ENCODE results near the gene BTBD19.

Gene BTBD19

DNA sequence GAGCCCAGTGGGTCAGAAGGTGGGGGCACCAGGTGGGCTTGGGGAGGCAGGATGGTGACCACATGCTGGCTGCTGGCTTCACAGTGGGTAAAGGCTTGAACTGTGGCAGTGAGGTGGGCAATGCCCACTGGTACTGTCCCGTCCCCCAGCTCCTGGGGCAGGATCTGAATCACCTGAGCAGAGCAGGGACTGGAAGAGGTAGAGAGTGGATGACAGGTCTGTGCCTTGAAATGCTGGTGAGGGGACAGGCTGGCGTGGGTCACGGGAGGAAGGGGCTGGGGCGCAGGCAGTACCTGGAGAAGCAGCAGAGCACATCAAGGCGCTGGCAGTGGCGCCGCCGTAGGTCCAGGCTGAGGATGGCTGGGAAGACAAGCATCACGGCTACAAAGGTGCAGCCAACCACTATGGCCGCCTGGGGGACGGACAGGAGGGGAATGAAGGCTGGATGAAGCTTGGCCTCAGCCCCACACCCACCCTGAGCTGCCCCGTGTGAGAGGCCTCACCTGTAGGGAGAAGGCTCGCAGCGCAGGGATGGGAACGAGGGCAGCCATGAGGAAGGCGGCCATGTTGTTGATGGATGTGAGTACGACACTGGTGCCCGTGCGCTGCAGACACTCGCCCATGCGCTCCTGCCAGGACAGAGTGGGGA, 19.8 kb downstream of the BTBD19 start:
- ChIA-PET CTCF (interaction anchor here (1.5 kb wide), 1 partner anchor 475 kb away, joined by 3 read pairs; no protein-coding TSS in a partner anchor), POLR2A (interaction anchor here (1.5 to 4.4 kb wide), 2 partner anchors 8 to 14 kb away, joined by 4 to 21 read pairs; no protein-coding TSS in a partner anchor)
- no peak overlapping the region for H3K4me3 ChIP-seq (ENCODE audit: control insufficient read depth in 1 of 7, extremely low read depth in 1 of 7, insufficient read depth in 4 of 7, low read depth in 2 of 7, low read length in 6 of 7)
- H3K27ac ChIP-seq (ENCODE audit: insufficient read depth in 1 of 2, low read depth in 1 of 2, low read length in 2 of 2, poor library complexity in 1 of 2, severe bottlenecking in 2 of 2), result no peak overlapping the region
- H3K9me3 ChIP-seq (ENCODE audit: control extremely low read depth in 1 of 5, control insufficient read depth in 4 of 5, insufficient read depth in 2 of 5, low read depth in 1 of 5, low read length in 4 of 5), result peaks cover 0 to 7% (median 0%) of the 10 kb centered on the region in 5 experiments
- H3K27me3 ChIP-seq (replicated peaks in 2 of 5; ENCODE audit: control insufficient read depth in 4 of 5, insufficient read depth in 5 of 5, low read length in 4 of 5), result no peaks in the 10 kb centered on the region
- no peaks in the 10 kb centered on the region for H3K36me3 ChIP-seq (ENCODE audit: control insufficient read depth in 4 of 4, insufficient read depth in 4 of 4, low read length in 3 of 4)
- 100% methylated on average over 19 of the region's 21 CpGs for WGBS (ENCODE audit: insufficient coverage)
- peaks cover 0 to 71% (median 61%) of the 10 kb centered on the region in 4 experiments for H3K4me1 ChIP-seq (ENCODE audit: control extremely low read depth in 1 of 4, control insufficient read depth in 4 of 4, insufficient read depth in 4 of 4, low read length in 3 of 4)
- no peak for DNase-seq

DNA sequence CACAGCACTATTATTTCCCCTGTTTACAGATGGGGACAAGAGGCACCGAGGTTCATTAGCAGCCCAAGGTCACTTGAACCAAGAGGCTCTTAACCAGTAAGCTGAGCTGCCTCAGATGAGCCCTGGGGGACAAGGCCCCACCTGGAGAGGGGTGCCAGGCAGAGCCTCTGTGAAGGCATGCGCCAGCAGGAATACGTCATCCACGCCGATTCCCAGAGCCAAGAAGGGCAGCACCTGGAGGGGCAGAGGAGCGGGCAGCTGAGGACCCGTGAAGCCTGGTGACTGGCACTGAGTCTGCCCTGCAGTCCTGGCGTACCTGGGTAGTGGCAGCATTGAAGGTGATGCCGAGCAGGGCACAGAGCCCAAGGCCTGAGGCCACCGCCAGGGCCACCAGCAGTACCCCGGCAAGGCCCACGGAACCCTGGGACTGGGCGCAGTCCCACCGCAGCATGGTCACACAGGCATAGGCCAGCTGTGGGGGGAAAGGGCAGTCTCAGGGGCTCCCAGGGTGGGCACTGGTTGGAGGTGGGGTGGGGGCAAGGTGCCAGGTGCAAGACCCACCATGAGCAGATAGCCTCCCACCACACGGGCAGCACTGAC, 20.6 kb downstream of the BTBD19 start:
- DNase-seq, result no peak
- POLR2A ChIA-PET, result interaction anchor here (4.4 kb wide), 1 partner anchor 9 kb away, joined by 21 read pairs; no protein-coding TSS in a partner anchor
- WGBS (ENCODE audit: insufficient coverage), result 97% methylated on average over 14 of the region's 15 CpGs
- no peak overlapping the region for H3K4me3 ChIP-seq (ENCODE audit: control insufficient read depth in 1 of 7, extremely low read depth in 1 of 7, insufficient read depth in 4 of 7, low read depth in 2 of 7, low read length in 6 of 7)
- no peak overlapping the region for H3K27ac ChIP-seq (ENCODE audit: insufficient read depth in 1 of 2, low read depth in 1 of 2, low read length in 2 of 2, poor library complexity in 1 of 2, severe bottlenecking in 2 of 2)
- H3K9me3 ChIP-seq (ENCODE audit: control extremely low read depth in 1 of 5, control insufficient read depth in 4 of 5, insufficient read depth in 2 of 5, low read depth in 1 of 5, low read length in 4 of 5), result peaks cover 0 to 7% (median 0%) of the 10 kb centered on the region in 5 experiments
- peaks cover 0 to 79% (median 70%) of the 10 kb centered on the region in 4 experiments for H3K4me1 ChIP-seq (ENCODE audit: control extremely low read depth in 1 of 4, control insufficient read depth in 4 of 4, insufficient read depth in 4 of 4, low read length in 3 of 4)
- CTCF ChIA-PET, result interaction anchor here (1.3 to 1.6 kb wide), 4 partner anchors 20 to 474 kb away, joined by 3 to 8 read pairs (median 6); partner anchors contain the start of genes BTBD19, HECTD3 and PLK3
- H3K36me3 ChIP-seq (ENCODE audit: control insufficient read depth in 4 of 4, insufficient read depth in 4 of 4, low read length in 3 of 4), result no peaks in the 10 kb centered on the region
- no peaks in the 10 kb centered on the region for H3K27me3 ChIP-seq (replicated peaks in 2 of 5; ENCODE audit: control insufficient read depth in 4 of 5, insufficient read depth in 5 of 5, low read length in 4 of 5)

DNA sequence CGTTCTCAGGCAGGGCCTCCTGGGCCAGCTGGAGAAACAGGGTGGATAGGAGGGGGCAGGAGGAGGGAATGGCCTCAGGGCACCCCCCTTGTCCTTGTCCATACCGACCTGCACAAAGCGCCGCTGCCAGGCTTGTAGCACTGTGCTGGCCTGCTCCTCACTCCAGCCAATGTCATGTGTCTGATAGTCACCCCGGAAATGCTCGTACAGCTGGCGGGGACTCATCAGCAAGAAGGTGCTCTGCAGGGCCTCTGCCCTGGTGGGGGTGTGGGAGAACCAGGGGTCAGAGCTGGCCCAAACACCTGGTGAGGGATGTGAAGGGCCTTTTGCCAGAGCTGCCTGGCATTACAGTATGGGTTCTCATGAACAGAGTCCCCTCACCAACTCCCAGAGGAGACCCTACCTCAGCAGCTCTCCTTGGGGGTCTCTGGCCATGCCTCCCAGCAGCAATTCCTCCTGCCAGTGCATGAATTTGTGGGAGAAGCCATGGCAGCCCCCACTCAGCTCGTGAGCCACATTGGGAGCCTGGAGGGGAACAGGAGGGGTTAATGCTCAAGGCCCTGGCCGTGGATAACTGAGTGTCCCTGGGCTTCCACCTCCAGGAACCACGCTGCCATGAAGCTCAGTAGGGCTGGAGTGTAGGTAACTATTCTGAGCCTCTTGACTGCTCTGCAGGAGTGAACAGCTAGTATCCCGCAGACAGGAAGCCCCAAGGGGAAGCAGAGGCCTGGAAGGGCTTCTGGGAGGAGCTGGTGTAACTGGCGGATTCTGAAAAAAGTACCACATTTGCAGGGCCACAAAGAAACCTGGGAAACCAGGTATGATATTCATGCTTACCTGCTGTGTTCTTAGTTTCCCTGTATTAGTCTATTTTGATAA, 21.4 kb downstream of the BTBD19 start:
- Histone ChIP-seq H3K27me3 (replicated peaks in 2 of 5; ENCODE audit: control insufficient read depth in 4 of 5, insufficient read depth in 5 of 5, low read length in 4 of 5) (no peaks in the 10 kb centered on the region), H3K9me3 (ENCODE audit: control extremely low read depth in 1 of 5, control insufficient read depth in 4 of 5, insufficient read depth in 2 of 5, low read depth in 1 of 5, low read length in 4 of 5) (peaks cover 0 to 7% (median 0%) of the 10 kb centered on the region in 5 experiments), H3K27ac (ENCODE audit: insufficient read depth in 1 of 2, low read depth in 1 of 2, low read length in 2 of 2, poor library complexity in 1 of 2, severe bottlenecking in 2 of 2) (peak overlapping the region in 1 of 2 experiments; percentile 10), H3K4me3 (ENCODE audit: control insufficient read depth in 1 of 7, extremely low read depth in 1 of 7, insufficient read depth in 4 of 7, low read depth in 2 of 7, low read length in 6 of 7) (peak overlapping the region in 3 of 7 experiments; percentile 1 to 52 (median 13)), H3K36me3 (ENCODE audit: control insufficient read depth in 4 of 4, insufficient read depth in 4 of 4, low read length in 3 of 4) (no peaks in the 10 kb centered on the region), H3K4me1 (ENCODE audit: control extremely low read depth in 1 of 4, control insufficient read depth in 4 of 4, insufficient read depth in 4 of 4, low read length in 3 of 4) (peaks cover 0 to 87% (median 78%) of the 10 kb centered on the region in 4 experiments)
- 60% methylated on average over 12 of the region's 12 CpGs for WGBS (ENCODE audit: insufficient coverage)
- POLR2A ChIA-PET, result interaction anchor here (0.6 to 4.4 kb wide), 6 partner anchors 10 to 717 kb away, joined by 3 to 21 read pairs (median 4); partner anchors contain the start of gene PLK3
- CTCF ChIA-PET, result interaction anchor here (0.6 to 1.6 kb wide), 8 partner anchors 11 to 181 kb away, joined by 3 to 8 read pairs (median 5); partner anchors contain the start of genes BTBD19, HECTD3, PLK3 and RPS8
- peak in 2 of 3 donors; percentile 21 to 33 for DNase-seq

DNA sequence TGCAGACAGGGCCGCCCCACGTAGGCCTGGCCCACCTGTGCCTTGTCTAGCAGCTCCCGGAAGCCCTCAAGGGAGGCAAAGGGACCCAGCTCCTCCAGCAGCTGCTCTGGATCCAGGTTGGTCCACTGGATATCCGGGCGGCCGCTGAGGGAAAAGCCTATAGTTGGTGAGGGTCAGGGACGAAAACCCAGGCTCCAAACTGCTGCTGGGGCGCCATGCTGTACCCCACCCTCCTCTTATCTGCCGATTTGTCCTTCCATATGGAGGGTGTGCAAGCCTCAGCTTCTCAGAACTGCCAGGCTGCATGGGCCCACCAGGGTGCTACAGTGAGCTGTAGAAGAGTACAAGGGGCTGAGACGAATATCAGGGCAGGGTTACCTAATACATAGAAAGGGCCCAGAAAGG, 22.6 kb downstream of the BTBD19 start:
- 86% methylated on average over 4 of the region's 10 CpGs for WGBS (ENCODE audit: insufficient coverage)
- DNase-seq, result peak in 2 of 3 donors; percentile 47 to 71
- peaks cover 0 to 93% (median 83%) of the 10 kb centered on the region in 4 experiments for H3K4me1 ChIP-seq (ENCODE audit: control extremely low read depth in 1 of 4, control insufficient read depth in 4 of 4, insufficient read depth in 4 of 4, low read length in 3 of 4)
- H3K9me3 ChIP-seq (ENCODE audit: control extremely low read depth in 1 of 5, control insufficient read depth in 4 of 5, insufficient read depth in 2 of 5, low read depth in 1 of 5, low read length in 4 of 5), result peaks cover 0 to 7% (median 0%) of the 10 kb centered on the region in 5 experiments
- H3K27ac ChIP-seq (ENCODE audit: insufficient read depth in 1 of 2, low read depth in 1 of 2, low read length in 2 of 2, poor library complexity in 1 of 2, severe bottlenecking in 2 of 2), result no peak overlapping the region
- no peak overlapping the region for H3K4me3 ChIP-seq (ENCODE audit: control insufficient read depth in 1 of 7, extremely low read depth in 1 of 7, insufficient read depth in 4 of 7, low read depth in 2 of 7, low read length in 6 of 7)
- ChIA-PET CTCF (interaction anchor here (0.6 to 1.6 kb wide), 10 partner anchors 10 to 182 kb away, joined by 3 to 8 read pairs (median 4); partner anchors contain the start of genes HECTD3, PLK3 and RPS8), POLR2A (interaction anchor here (0.6 to 4.4 kb wide), 5 partner anchors 11 to 186 kb away, joined by 3 to 21 read pairs (median 3); partner anchors contain the start of gene PLK3)
- no peaks in the 10 kb centered on the region for H3K36me3 ChIP-seq (ENCODE audit: control insufficient read depth in 4 of 4, insufficient read depth in 4 of 4, low read length in 3 of 4)
- no peaks in the 10 kb centered on the region for H3K27me3 ChIP-seq (replicated peaks in 2 of 5; ENCODE audit: control insufficient read depth in 4 of 5, insufficient read depth in 5 of 5, low read length in 4 of 5)

DNA sequence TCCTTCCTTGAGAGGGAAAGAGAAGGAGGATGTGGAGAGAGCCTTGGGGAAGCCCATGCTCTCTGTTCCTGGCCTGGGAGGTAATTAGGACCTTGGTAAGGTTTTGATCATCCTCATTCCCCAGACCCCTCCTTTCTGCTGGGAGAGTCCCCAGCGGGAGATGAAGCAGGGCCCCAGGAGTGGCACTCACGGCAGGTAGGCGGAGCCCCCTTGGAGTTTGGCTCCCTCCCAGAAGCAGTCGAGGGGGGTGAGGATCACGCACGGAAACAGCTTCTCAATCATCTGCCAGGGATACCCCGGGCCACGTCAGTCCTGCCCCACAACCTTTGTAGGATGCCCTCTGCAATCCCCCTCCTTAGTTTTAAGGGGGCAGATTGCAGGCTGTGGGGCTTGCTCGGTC, 23.2 kb downstream of the BTBD19 start:
- Histone ChIP-seq H3K9me3 (ENCODE audit: control extremely low read depth in 1 of 5, control insufficient read depth in 4 of 5, insufficient read depth in 2 of 5, low read depth in 1 of 5, low read length in 4 of 5) (peaks cover 0 to 7% (median 0%) of the 10 kb centered on the region in 5 experiments), H3K4me1 (ENCODE audit: control extremely low read depth in 1 of 4, control insufficient read depth in 4 of 4, insufficient read depth in 4 of 4, low read length in 3 of 4) (peaks cover 0 to 93% (median 81%) of the 10 kb centered on the region in 4 experiments), H3K36me3 (ENCODE audit: control insufficient read depth in 4 of 4, insufficient read depth in 4 of 4, low read length in 3 of 4) (no peaks in the 10 kb centered on the region), H3K27me3 (replicated peaks in 2 of 5; ENCODE audit: control insufficient read depth in 4 of 5, insufficient read depth in 5 of 5, low read length in 4 of 5) (no peaks in the 10 kb centered on the region), H3K4me3 (ENCODE audit: control insufficient read depth in 1 of 7, extremely low read depth in 1 of 7, insufficient read depth in 4 of 7, low read depth in 2 of 7, low read length in 6 of 7) (no peak overlapping the region), H3K27ac (ENCODE audit: insufficient read depth in 1 of 2, low read depth in 1 of 2, low read length in 2 of 2, poor library complexity in 1 of 2, severe bottlenecking in 2 of 2) (no peak overlapping the region)
- ChIA-PET POLR2A (interaction anchor here (4.4 kb wide), 1 partner anchor 11 kb away, joined by 21 read pairs; no protein-coding TSS in a partner anchor), CTCF (interaction anchor here (1.1 to 2.1 kb wide), 3 partner anchors 11 to 181 kb away, joined by 3 to 7 read pairs (median 4); partner anchors contain the start of gene UROD)
- WGBS (ENCODE audit: insufficient coverage), result 11% methylated on average over 8 of the region's 9 CpGs
- DNase-seq, result peak in 2 of 3 donors; percentile 50 to 58

DNA sequence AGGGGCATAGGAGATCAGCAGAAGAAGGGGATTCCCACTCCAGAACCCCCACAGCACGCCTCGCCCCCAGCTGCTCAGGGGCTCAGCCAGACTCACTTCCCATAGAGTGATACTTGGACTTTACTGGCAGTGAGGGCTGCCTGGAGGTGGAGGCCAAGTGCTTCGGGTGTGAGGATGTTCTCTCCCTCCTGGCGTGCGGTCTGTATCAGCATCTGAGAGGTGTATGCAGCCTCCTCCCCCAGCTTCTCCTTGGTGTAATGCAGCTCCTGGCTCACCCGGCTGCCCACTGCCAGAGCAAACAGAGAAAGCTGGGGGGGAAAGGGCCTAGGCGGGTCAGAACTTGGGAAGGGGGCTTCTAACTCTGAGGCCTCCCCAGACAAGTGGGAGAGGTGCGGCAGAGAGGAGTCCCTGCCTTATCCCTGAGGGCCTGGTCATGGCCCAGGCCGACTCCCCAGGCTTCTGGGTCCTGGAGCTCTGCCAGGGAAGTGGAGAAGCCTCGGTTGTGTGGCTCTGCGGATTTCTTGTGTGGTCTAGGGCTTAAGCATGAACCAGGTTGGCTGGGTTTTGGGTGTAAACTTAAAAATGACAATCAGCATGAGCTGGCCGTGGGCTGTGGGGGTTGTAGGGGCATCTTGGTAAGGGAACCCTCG, 23.9 kb downstream of the BTBD19 start:
- POLR2A ChIA-PET, result interaction anchor here (4.4 kb wide), 1 partner anchor 12 kb away, joined by 21 read pairs; no protein-coding TSS in a partner anchor
- no peak overlapping the region for H3K27ac ChIP-seq (ENCODE audit: insufficient read depth in 1 of 2, low read depth in 1 of 2, low read length in 2 of 2, poor library complexity in 1 of 2, severe bottlenecking in 2 of 2)
- CTCF ChIA-PET, result interaction anchor here (0.7 to 2.1 kb wide), 6 partner anchors 9 to 187 kb away, joined by 3 to 7 read pairs (median 4); partner anchors contain the start of gene UROD
- no peaks in the 10 kb centered on the region for H3K36me3 ChIP-seq (ENCODE audit: control insufficient read depth in 4 of 4, insufficient read depth in 4 of 4, low read length in 3 of 4)
- H3K9me3 ChIP-seq (ENCODE audit: control extremely low read depth in 1 of 5, control insufficient read depth in 4 of 5, insufficient read depth in 2 of 5, low read depth in 1 of 5, low read length in 4 of 5), result peaks cover 0 to 7% (median 0%) of the 10 kb centered on the region in 5 experiments
- 34% methylated on average over 9 of the region's 13 CpGs for WGBS (ENCODE audit: insufficient coverage)
- H3K27me3 ChIP-seq (replicated peaks in 2 of 5; ENCODE audit: control insufficient read depth in 4 of 5, insufficient read depth in 5 of 5, low read length in 4 of 5), result no peaks in the 10 kb centered on the region
- H3K4me1 ChIP-seq (ENCODE audit: control extremely low read depth in 1 of 4, control insufficient read depth in 4 of 4, insufficient read depth in 4 of 4, low read length in 3 of 4), result peaks cover 0 to 91% (median 79%) of the 10 kb centered on the region in 4 experiments
- DNase-seq, result peak in 2 of 3 donors; percentile 57 to 60
- peak overlapping the region in 2 of 7 experiments; percentile 2 to 28 for H3K4me3 ChIP-seq (ENCODE audit: control insufficient read depth in 1 of 7, extremely low read depth in 1 of 7, insufficient read depth in 4 of 7, low read depth in 2 of 7, low read length in 6 of 7)

Data from common myeloid progenitor, CD34-positive (primary cell).